Coronary artery (tissue), 2 donors: ENCODE results near the gene CLDN16.

Experiments used
- DNase-seq: peaks from one replicate; pipeline ENCODE4 v3.0.0-alpha.2; 2017; ENCODE audit warnings: low spot score
- H3K27ac ChIP-seq, 2 donors: fragments of 200-600 bp; sonication (generic); one replicate each; pipeline ENCODE4 v1.5.1; 2016 to 2019
- H3K4me3 ChIP-seq: fragments of 200-600 bp; sonication (generic); 2 replicates; pipeline ENCODE4 v1.5.1; 2016; ENCODE audit warnings: mild to moderate bottlenecking, moderate library complexity
- CTCF ChIP-seq: fragments of 200-600 bp; sonication (generic); IDR thresholded peaks from one replicate; pipeline ENCODE4 v1.5.1; 2019; ENCODE audit warnings: antibody characterized with exemption

Gene CLDN16

DNA sequence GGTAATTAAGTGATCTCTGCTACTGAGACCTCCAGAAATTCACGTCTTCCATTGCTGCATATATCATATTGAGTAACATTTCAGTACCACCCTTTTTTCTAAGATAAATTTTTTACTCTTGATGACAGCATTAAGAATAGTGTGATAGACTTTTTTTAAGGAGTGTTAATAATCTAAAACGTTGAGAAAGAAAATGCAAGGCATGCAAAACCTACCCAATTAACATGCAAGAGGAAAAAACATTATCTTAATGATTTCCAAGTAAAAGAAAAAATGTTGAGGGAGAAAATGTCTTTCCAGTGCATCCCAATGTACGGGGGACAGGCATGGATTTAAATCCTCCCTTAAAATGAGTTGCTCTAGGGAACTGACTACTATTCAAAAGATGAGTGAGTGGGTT, 740 bp downstream of the CLDN16 start:
- H3K4me3 ChIP-seq = no peak overlapping the region
- no peak overlapping the region for H3K27ac ChIP-seq
- no peak for TF ChIP-seq CTCF
- DNase-seq = no peak

DNA sequence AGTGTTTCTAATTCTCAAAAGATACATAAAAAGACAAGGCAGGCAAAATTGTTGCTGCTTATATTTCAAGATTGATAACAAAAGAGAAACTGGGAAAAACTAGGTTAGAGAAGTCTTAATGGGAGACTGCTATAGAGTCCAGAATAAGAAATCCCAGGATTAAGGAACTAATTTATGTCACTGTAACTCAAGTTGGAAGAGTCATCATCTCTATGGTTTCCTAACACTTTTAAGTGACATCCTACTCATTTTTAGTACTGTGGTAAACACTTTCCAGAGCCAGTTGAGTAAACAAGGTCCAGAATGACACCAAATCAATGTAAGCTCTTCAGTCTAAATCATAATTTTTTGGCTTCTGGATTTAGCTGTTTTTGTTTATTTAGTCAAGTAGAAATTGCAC, 8.0 kb downstream of the CLDN16 start:
- no peak overlapping the region for H3K4me3 ChIP-seq
- DNase-seq = no peak
- no peak overlapping the region for H3K27ac ChIP-seq
- TF ChIP-seq CTCF = no peak

- Histone ChIP-seq H3K4me3 (no peak overlapping the region), H3K27ac (no peak overlapping the region)
- TF ChIP-seq CTCF = no peak
- DNase-seq = no peak
These were observed 9.9 kb downstream of the CLDN16 start for GRCh38 chr3:190397889-190398288.

GRCh38 chr3:190399677-190400076, 11.7 kb downstream of the CLDN16 start:
- Histone ChIP-seq H3K27ac (no peak overlapping the region), H3K4me3 (no peak overlapping the region)
- TF ChIP-seq CTCF = no peak
- no peak for DNase-seq

GRCh38 chr3:190401963-190402362, 14.0 kb downstream of the CLDN16 start:
- no peak for TF ChIP-seq CTCF
- no peak overlapping the region for H3K4me3 ChIP-seq
- no peak for DNase-seq
- H3K27ac ChIP-seq = no peak overlapping the region

GRCh38 chr3:190404715-190405114, 16.8 kb downstream of the CLDN16 start:
- no peak overlapping the region for H3K27ac ChIP-seq
- no peak for TF ChIP-seq CTCF

DNA sequence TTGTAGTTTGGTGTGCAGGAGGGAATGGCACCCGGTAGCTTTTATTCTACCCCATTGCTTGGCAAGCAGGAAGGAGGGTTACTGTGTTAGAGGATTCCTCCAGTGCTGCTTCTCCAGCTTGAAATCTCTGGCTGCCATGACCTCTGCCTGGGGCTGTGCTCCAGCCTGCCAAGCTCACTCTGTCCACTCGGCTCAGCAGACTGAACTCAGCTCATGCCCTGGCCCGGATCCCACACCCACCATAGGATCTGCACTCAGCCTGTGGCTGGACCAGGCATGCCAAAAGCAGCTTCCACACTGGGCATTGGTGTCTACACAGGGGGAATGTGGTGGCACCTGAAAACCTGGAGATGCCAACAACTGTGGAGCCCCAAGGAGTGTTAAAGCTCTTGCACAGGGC, 26.3 kb downstream of the CLDN16 start:
- no peak for TF ChIP-seq CTCF
- Histone ChIP-seq H3K4me3 (no peak overlapping the region), H3K27ac (no peak overlapping the region)
- no peak for DNase-seq

More at GRCh38 chr3:190404715-190405114, 16.8 kb downstream of the CLDN16 start:
- DNase-seq = no peak
- H3K4me3 ChIP-seq = no peak overlapping the region
